Brain microvascular endothelial cell (primary cell): ENCODE measurements around the gene TLNRD1.

ENCODE experiments used
- DNase-seq: peaks from one replicate; pipeline ENCODE4 v3.0.0-alpha.2; 2020
- H3K27ac ChIP-seq: fragments of 250-450 bp; sonication (Bioruptor Pico); 2 replicates; pipeline ENCODE4 v1.5.1; 2020; ENCODE audit warnings: mild to moderate bottlenecking, moderate library complexity
- H3K27me3 ChIP-seq: fragments of 250-450 bp; sonication (Bioruptor Pico); replicated peaks from 2 replicates; pipeline ENCODE4 v1.5.1; 2020; ENCODE audit warnings: mild to moderate bottlenecking
- H3K36me3 ChIP-seq: fragments of 250-450 bp; sonication (Bioruptor Pico); replicated peaks from 2 replicates; pipeline ENCODE4 v1.5.1; 2020; ENCODE audit warnings: mild to moderate bottlenecking
- H3K4me3 ChIP-seq: 2 replicates; pipeline ENCODE4 v1.5.1; 2011; ENCODE audit warnings: low read depth, mild to moderate bottlenecking, control low read depth, low read length, moderate library complexity
- CTCF ChIP-seq: IDR thresholded peaks from 2 replicates; pipeline ENCODE4 v1.5.1; 2011; ENCODE audit warnings: low read depth, mild to moderate bottlenecking, moderate library complexity, low read length, control low read depth, inconsistent platforms; ENCODE audit errors: missing control alignments
- in situ Hi-C: cut with HindIII; loops from 2 replicates; pipeline ENCODE4 v1.10.0; 2017; ENCODE audit warnings: low sequenced_read_pairs, low pct_ligation_motif_present

The TLNRD1 gene

GRCh38 chr15:80967991-80968510 is 32.7 kb upstream of the TLNRD1 start:
- H3K27ac ChIP-seq, result no peak overlapping the region
- H3K4me3 ChIP-seq, result no peak overlapping the region
- no peak for TF ChIP-seq CTCF
- H3K27me3 ChIP-seq, result no peaks in the 10 kb centered on the region
- DNase-seq, result no peak
- H3K36me3 ChIP-seq, result no peaks in the 10 kb centered on the region
- in situ Hi-C loops, result no loop called here

GRCh38 chr15:80969316-80969715 is 31.4 kb upstream of the TLNRD1 start:
- Histone ChIP-seq H3K4me3 (no peak overlapping the region), H3K27me3 (no peaks in the 10 kb centered on the region), H3K36me3 (no peaks in the 10 kb centered on the region), H3K27ac (no peak overlapping the region)
- in situ Hi-C loops, result no loop called here
- no peak for TF ChIP-seq CTCF
- no peak for DNase-seq

GRCh38 chr15:80970018-80970657 is 30.6 kb upstream of the TLNRD1 start:
- Histone ChIP-seq H3K27me3 (no peaks in the 10 kb centered on the region), H3K36me3 (no peaks in the 10 kb centered on the region), H3K4me3 (no peak overlapping the region), H3K27ac (no peak overlapping the region)
- TF ChIP-seq CTCF, result peak; percentile 79
- in situ Hi-C loops, result no loop called here
- peak; percentile 55 for DNase-seq

- H3K36me3 ChIP-seq, result no peaks in the 10 kb centered on the region
- no peaks in the 10 kb centered on the region for H3K27me3 ChIP-seq
- H3K27ac ChIP-seq, result no peak overlapping the region
- DNase-seq, result no peak
- no peak overlapping the region for H3K4me3 ChIP-seq
- in situ Hi-C loops, result no loop called here
- TF ChIP-seq CTCF, result no peak
Observed at GRCh38 chr15:80970658-80971057, 30.1 kb upstream of the TLNRD1 start.

- Histone ChIP-seq H3K27ac (no peak overlapping the region), H3K27me3 (no peaks in the 10 kb centered on the region), H3K36me3 (no peaks in the 10 kb centered on the region), H3K4me3 (no peak overlapping the region)
- TF ChIP-seq CTCF, result no peak
- in situ Hi-C loops, result no loop called here
- DNase-seq, result no peak
Observed at GRCh38 chr15:80971143-80971542, 29.6 kb upstream of the TLNRD1 start.

GRCh38 chr15:80972276-80972675 is 28.4 kb upstream of the TLNRD1 start:
- DNase-seq, result no peak
- no peaks in the 10 kb centered on the region for H3K36me3 ChIP-seq
- H3K27ac ChIP-seq, result no peak overlapping the region
- H3K27me3 ChIP-seq, result no peaks in the 10 kb centered on the region
- TF ChIP-seq CTCF, result no peak
- H3K4me3 ChIP-seq, result no peak overlapping the region
- in situ Hi-C loops, result no loop called here
